ENCODE measurements around the gene KRT10.

GRCh38 chr17:40791111-40791510, 31.3 kb downstream of the KRT10 start:
- no peak for TF ChIP-seq CTCF (IDR thresholded peaks at IDR 0.05)
- no peak for TF ChIP-seq POLR2A (IDR thresholded peaks at IDR 0.05)
